GM19023 (cell line): Measurements from ENCODE around the gene RNF225.
"Not testable (repeated sequence)": the region's sequence is repeated elsewhere in the genome, so short reads cannot be mapped to it uniquely, and the experiment has no call there.

Experiments used
- ATAC-seq: cut with Tn5 transposase; IDR thresholded peaks from one replicate; pipeline ENCODE4 v1.9.1; 2021; ENCODE audit warnings: mild to moderate bottlenecking, moderate library complexity; ENCODE audit not compliant: unreplicated experiment

RNF225 gene

DNA sequence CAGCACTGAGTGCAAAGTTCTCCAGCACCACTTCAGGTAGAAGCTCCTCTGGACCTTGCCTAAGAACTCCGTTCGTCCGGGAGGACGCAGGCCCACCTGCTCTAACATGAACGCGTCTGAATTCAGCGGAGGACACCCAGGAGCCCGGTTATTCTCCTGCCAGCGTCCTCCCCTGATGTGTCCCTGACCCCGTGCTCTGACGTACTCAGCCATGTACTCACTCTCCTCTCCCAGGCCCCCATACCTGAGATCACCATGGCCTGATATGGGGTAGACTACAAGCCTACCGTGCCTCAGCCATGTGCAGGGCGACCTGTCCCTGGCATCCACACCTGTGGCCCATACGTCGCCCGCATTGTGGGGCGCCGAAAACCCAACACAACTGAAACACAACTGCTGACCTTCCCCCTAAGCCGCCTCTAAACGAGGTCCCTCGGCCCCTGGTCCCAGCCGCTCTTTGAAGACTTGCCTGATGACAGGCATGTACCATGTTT lies 12.2 kb downstream of the RNF225 start:
- peak; percentile 6 for ATAC-seq

- ATAC-seq = peak; percentile 90
Measured at GRCh38 chr19:58408152-58409009, 12.9 kb downstream of the RNF225 start, which contains the start of gene ZNF584. Gene ZNF584 (plus strand): TSS chr19:58408649. CDS start chr19:58409148, 499 bp downstream.

- ATAC-seq = no peak
Measured at GRCh38 chr19:58409010-58409790, 13.7 kb downstream of the RNF225 start.

DNA sequence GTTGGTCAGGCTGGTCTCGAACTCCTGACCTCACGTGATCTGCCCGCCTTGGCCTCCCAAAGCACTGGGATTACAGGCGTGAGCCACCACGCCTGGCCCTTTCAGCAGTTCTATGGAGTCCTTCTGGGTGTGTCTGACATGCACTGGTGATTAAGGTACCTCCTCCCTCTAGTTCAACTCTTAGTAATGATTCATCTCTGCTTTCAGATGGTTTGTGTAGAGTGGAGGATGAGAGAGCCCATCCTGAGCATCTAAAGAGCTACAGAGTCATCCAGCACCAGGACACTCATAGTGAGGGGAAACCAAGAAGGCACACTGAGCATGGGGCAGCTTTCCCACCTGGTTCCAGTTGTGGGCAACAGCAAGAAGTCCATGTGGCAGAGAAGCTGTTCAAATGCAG lies 21.1 kb downstream of the RNF225 start:
- no peak for ATAC-seq

DNA sequence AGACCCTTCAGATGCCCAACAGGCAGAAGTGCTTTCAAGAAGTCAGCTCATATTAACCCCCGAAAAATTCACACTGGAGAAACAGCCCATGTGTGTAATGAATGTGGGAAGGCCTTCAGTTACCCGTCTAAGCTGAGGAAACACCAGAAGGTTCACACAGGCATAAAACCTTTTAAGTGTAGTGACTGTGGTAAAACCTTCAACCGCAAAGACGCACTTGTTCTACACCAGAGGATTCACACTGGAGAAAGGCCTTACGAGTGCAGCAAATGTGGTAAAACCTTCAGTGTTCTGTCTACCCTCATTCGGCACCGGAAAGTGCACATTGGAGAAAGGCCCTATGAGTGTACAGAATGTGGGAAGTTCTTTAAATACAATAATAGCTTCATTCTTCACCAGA lies 21.6 kb downstream of the RNF225 start:
- no peak for ATAC-seq

DNA sequence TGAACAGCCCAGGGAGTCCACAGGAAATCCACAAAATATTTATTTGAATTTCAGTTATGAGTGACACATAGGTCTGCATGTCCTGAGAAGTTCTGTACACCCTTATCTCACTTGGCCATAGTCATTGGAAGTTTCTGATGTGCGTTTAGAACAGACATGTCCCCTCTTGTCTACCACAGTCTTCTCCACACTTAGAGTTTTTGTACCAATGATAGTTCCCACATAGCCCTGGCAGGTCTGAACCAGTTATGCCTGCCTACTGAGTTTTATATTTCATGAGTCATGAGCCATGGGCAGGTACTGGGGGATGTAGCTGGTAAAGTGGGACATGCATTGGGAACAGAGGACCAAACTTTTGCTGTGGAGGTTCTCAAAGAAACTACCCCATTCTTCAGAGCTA lies 33.2 kb downstream of the RNF225 start:
- ATAC-seq = no peak

DNA sequence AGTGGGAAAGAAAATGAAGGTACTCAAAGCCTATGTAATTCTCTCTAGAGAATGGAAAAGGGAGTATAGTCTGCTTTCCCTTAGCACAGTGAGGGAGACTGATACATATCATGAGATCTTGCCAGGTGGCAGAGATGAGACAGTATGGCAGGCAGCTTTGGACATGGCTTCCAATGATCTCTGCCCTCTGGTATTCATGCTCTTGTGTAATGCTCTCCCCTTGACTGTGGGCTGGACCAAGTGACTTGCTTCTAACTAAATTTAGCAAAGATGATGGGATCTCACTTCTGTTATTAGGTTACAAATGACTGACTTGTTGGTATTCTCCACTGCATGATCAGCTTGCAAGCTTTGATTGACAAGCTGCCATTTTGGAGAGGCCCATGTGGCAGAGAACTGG lies 34.3 kb downstream of the RNF225 start:
- ATAC-seq = no peak

- no peak for ATAC-seq
Measured at GRCh38 chr19:58434217-58434616, 38.8 kb downstream of the RNF225 start.

DNA sequence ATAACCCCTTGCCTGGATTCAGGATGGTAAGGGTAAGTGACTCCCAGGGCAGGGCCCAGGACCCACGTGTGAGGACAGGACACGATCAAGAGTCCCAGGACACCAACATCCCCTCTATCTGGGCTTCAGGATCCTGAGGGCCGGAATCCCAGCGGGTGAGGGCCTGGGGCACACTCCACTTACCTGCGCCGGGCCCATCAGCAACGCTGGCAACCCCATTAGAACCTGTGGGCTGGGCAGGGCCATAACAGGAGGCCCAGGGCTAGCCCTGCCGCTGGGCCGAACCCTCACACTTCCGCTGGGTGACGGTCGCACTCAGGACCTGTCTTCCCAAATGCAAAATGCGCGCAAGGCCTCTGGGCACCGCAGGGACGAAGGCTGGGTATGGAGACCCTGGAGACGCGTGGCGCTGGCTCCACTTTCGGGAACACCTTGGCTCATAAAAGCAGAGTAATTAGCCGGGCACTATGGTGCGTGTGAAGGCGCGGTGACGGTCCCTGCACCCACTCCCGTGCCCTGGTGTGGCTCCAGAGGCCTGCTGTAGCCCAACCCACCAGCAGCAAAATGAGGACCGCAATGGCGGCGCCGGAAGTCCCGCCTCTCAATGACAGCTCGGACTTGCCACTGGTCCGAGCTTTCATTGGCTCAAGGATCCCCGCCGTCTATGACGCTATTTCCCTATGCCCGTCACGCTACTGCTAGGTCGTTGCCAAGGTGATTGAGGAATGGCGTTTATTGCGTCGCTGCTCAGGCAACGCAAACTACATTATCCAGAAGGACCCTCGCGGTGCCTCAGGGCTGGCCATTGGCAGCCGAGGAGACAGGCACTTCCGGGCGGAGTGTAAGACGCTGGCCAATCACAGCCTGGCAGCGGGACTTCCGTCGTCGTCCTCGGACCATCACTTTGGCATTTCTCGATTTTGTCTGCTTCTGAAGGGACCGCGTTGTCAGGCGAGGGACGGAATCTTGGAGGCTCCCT lies 44.4 kb downstream of the RNF225 start, which contains the start of gene ZNF132:
ZNF132 (minus strand) TSS at position 578 of the 979 bp plus-strand sequence; CDS start at position 246, 332 bp downstream.
- ATAC-seq = peak; percentile 97

- no peak for ATAC-seq
Measured at GRCh38 chr19:58440556-58440955, 45.1 kb downstream of the RNF225 start.

GRCh38 chr19:58442986-58443385 lies 47.5 kb downstream of the RNF225 start:
- not testable (repeated sequence) for ATAC-seq
